HG02870 (cell line): ENCODE data around the gene CBY2.
A peak's percentile ranks its signal among the peaks of the same experiment; 100 is the strongest.
"Not testable (repeated sequence)": the region's sequence is repeated elsewhere in the genome, so short reads cannot be mapped to it uniquely, and the experiment has no call there.

ENCODE experiments used
- ATAC-seq: cut with Tn5 transposase; IDR thresholded peaks from one replicate; pipeline ENCODE4 v1.9.1; 2021; ENCODE audit warnings: mild to moderate bottlenecking, moderate library complexity; ENCODE audit not compliant: unreplicated experiment

Gene CBY2, protein sequence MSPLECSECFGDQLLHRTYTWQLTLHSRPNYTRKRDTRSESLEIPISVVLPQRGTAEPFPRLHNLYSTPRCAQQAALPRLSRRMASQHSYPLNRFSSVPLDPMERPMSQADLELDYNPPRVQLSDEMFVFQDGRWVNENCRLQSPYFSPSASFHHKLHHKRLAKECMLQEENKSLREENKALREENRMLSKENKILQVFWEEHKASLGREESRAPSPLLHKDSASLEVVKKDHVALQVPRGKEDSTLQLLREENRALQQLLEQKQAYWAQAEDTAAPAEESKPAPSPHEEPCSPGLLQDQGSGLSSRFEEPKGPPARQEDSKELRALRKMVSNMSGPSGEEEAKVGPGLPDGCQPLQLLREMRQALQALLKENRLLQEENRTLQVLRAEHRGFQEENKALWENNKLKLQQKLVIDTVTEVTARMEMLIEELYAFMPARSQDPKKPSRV

DNA sequence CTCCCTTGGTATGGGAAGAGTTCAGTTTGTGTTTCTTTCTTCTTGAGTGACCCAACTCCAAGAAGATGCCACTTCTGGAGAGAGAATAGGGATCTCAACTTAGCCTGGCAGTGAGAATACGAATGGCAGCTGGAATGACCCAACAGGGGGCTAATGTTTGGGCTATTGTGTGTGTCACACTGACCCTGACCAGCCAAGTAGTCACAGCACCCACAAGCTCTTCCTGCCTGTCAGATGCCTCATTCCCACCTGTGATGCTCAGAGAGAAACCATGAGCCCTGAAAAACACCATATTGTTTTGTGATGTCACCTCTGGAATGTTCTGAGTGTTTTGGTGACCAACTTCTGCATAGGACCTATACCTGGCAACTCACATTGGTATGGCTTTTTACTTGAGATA, at the start of gene CBY2:
Gene CBY2 (plus strand): TSS at position 233 of the 400 bp plus-strand sequence. CDS start 71 bp downstream, at position 304.
- ATAC-seq = no peak

DNA sequence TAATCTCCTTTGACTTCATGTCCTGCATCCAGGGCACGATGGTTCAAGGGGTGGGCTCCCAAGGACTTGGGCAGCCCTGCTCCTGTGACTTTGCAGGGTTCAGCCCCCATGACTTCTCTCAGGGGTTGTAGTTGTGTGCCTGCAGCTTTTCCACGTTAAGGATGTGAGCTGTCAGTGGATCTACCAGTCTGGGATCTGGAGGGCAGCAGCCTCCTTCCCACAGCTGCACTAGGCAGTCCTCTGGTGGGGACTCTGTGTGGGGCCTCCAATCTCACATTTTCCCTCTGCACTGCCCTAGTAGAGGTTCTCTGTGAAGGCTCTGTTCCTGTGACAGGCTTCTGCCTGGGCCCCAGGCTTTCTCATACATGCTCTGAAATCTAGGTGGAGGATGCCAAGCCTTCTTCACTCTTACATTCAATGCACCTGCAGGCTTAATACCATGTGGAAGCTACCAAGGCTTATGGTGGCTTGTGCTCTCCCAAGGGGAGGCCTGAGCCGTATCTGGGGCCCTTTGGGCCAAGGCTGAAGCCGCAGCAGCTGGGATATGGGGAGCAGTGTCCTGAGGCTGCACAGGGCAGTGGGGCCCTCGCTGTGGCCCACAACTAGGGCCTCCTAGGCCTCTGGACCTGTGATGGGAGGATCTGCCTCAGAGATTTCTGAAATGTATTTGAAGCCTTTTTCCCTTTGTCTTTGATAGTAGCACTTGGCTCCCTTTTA, 47.3 kb upstream of the CBY2 start:
- no peak for ATAC-seq

DNA sequence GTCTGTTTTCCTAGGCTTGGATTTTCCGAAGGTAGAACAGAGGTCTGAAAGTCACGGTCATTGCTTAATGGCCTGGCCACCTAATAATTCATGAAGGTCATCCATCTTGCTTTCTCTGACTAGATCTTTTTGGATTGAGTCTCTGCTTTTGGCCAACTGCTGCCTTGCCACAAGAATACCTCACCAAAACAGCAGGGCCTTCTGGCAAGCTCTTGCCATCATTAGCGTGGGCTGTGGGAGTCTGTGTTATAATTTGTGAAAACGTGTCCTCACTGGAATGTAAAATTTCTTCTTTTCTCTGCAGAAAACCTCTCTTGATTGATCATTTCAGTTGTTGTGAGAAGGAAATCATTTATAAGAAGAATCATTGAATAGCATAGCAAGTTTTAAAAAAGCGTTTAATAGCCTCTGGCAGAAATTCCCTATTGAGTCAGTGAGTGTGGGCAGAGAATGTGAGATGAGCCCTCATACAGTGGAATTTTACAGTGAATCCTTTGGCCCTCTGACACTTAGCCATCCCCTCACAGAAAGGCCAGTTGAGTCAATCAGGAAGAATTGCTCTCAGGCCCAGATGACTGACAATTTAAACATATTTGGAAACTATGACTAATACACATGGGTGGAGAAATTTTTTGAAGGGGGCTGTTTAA, 43.4 kb upstream of the CBY2 start:
- no peak for ATAC-seq

DNA sequence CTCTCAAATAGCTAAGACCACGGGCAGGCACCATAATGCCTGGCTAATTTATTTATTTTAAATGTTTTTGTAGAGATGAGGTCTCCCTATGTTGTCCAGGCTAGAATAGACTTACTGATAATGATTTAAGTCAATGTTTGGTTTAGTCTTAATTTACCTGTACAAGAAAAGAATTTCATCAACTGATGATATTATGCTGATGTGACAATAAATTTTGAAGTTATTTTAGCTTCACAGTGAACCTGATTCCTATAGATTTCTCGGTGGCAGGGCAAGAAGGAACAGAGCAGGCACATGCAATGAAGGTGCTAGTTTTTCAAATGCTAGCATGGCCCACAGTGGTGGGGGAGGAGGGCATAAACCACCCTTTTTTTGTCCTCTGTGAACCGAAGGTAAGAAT, 42.6 kb upstream of the CBY2 start:
- no peak for ATAC-seq

DNA sequence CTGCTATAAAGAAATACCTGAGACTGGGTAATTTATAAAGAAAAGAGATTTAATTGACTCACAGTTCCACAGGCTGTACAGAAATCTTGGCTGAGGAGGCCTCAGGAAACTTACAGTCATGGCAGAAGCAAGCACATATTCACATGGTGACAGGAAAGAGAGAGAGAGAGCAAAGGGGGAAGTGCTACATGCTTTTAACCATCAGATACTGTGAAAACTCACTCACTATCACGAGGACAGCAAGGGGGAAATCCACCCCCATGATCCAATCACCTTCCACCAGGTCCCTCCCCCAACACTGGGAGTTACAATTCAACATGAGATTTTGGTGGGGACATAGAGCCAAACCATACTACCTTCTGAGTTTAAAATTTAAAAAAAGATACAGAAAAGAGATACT, 41.7 kb upstream of the CBY2 start:
- ATAC-seq = not testable (repeated sequence)

DNA sequence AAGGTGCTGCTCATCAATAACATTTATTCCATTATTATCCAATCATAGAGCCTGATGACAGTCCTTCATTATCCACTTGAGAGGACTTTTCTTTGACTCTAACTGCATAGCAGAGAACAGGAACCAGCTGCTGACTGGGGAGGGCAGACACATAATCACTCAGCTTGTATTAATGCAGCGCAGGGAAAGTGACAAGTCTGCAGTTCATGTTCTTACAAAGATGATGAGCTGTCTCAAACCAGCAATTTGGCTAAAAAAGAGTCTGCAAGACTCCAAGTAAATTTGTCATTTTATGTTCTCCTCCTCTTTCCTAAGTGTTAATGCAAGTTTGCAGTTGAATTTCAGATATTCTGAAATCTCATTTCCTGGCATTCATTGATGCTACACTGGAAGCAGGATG, 40.0 kb upstream of the CBY2 start:
- no peak for ATAC-seq

DNA sequence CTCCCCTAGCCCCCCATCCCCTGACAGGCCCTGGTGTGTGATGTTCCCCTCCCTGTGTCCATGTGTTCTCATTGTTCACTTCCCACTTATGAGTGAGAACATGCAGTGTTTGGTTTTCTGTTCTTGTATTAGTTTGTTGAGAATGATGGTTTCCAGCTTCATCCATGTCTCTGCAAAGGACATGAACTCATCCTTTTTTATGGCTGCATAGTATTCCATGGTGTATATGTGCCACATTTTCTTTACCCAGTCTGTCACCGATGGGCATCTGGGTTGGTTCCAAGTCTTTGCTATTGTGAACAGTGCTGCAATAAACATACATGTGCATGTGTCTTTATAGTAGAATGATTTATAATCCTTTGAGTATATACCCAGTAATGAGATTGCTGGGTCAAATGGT, 39.2 kb upstream of the CBY2 start:
- ATAC-seq = not testable (repeated sequence)

DNA sequence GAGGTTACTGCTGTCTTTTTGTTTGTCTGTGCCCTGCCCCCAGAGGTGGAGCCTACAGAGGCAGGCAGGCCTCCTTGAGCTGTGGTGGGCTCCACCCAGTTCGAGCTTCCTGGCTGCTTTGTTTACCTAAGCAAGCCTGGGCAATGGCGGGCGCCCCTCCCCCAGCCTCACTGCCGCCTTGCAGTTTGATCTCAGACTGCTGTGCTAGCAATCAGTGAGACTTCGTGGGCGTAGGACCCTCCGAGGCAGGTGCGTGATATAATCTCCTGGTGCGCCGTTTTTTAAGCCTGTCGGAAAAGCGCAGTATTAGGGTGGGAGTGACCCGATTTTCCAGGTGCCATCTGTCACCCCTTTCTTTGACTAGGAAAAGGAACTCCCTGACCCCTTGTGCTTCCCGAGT, 32.5 kb upstream of the CBY2 start:
- not testable (repeated sequence) for ATAC-seq

DNA sequence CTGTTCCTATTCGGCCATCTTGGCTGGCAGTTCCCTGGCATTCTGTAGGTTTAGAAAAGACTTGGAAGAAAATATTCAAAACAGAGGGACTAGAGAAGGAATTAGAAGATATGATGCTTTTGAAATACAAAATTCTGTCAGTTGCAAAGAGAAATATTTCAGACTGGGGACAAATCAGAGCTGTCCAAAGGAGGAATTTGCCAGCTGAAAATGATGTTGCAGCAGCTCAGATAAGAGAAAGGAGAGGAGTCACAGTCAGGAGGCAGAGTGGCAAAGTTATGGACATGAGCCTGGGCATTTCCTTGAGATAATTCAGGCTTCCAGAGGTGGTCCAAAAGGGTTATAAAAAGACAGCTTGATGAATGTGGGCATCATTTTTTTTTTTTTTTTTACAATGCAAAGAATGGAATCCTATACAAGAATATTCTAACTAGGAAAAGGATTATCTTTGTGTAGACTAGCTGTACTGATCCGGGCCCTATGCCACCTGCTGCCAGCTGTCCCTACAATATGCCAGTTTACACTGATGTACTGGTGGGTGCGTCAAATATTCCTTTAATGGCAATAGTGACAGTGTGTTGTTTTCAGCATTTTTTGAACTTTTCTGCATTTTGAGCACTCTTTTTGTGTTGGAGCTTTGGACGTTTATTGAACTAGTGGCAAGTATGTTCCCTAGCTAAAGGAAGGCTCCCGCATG, 31.8 kb upstream of the CBY2 start:
- ATAC-seq = no peak

DNA sequence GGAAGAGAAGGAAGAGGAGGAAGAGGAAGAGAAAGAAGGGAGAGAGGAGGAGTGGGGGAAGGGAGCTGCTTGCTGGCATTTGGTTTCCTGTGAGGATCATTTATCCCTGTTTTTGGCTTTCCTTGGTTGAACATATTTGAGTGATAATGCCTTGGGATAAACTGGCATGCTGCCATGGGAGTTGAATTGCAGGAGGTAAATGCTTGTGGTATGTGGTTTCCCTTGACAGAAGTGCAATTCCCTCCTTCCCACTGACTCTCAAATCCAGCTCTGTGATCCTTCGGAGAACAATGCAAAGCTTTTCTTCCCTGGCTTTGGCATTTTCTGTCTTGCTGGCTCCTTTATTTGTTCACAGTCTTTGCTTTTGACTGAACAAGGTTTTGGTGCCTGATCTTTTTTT, 27.2 kb upstream of the CBY2 start:
- ATAC-seq = no peak

DNA sequence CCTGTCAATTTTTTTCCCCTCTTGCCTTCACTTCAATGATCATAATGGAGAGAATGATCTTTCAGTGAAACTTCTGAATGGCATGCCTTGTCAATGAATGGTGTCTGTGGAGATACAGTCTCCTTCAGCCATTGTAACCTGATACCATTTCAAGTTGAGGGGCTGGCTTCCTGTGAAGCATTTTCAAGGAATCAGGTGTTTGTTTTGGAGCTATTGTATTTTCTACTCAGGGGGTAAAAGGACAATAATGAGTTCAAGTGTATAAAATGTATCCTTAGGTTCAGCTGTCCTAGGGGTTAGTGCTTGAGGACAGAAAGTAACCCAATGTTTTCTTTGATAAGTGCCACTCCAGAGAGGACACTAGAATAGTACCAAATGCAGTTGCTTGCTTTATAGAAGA, 23.8 kb upstream of the CBY2 start:
- ATAC-seq = no peak

DNA sequence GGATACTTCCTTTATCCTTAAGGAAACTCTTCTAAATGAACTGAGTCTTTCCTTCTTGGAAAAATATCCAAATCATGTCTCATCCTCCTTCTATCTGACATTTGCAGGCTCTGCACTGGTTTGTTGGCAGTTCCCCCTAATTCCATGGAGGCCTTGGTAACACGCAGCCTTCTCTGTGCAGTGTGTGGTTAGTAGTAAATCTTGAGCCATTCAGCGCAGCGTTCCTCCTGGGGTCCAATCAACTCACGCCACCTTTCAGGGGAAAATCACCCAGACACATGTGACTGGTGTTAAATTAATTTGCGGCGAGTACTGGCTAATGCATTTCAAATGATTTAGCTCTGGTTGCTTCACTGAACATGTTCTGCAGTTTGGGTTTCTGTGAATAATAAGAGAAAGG, 21.0 kb upstream of the CBY2 start:
- no peak for ATAC-seq

DNA sequence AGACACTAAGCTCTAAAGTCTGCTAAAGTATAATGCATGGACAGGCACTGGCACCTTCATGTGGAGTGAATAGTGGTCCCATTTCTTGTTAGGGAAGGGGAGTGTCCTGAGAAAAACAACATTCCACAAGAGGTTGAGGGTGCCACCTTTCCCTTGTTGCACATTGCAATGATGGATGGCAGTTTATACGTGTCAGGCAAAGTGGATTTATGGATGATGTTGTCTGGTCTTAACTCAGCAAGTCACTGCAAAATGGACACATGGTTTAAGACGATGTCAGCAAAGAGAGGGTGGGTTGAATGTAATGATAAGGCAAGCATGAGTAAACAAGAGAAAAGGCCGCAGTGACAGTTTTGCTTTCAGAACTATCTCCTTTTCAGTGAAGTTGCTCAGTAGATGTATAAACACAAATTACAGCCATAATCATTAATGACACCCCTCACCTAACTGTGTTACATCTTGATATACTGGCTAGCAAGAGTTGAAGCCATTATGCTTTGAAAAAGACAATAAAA, 19.6 kb upstream of the CBY2 start:
- ATAC-seq = no peak

DNA sequence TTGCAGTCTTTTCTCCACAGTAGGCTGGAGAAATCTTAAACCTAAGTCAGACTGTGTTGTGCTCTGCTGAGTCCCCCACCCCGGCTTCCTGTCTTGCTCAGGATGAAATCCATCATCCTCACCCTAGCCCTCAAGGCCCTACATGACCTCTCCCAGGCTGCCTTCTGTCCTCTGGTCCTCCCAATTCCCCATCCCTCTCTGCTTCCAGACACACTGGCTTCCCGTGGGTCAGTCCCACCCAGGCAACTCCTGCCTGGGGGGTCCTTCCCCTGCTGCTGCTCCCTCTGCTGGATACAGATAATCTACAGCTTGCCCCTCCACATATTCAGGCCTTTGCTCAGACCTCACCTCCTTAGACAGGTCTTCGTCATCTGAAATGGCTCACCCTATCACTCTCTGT, 18.4 kb upstream of the CBY2 start:
- no peak for ATAC-seq

DNA sequence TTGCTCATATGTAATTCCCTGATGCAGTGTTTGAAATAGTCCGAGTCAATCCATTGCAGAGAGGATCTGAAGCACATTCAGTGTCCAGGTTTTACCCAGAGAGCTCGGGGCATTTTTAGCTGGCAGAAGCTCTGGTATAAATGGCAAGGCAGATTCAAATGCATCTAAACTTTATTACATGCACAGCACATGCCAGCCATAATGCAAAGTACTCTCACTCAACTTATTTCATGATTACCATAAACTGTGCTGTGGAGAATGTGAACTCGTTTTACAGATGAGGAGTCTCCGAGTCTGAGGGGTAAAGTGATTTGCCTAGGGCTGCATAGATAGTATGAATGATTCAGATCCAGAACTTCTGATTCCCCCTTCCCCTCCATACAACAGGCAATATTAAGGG, 13.5 kb upstream of the CBY2 start:
- ATAC-seq = no peak

DNA sequence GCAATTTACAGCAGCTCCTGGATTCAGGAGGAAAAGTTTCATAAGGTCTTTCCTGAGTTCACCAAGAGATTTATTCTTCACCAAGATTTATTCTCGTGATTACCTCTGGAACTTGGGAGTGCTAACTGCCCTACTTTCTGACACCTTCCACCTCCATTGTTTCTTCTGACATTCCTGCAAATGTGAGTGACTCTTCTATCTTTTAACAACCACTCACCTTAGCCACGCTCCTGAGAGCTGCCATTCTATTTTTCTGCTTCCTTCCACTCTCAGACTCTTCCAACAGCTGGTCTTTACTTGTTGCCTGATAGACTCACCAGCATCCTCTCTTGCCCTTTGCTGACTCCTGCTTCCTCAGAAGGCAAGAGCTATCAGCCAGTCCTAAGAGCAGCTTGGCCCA, 11.5 kb upstream of the CBY2 start:
- no peak for ATAC-seq

DNA sequence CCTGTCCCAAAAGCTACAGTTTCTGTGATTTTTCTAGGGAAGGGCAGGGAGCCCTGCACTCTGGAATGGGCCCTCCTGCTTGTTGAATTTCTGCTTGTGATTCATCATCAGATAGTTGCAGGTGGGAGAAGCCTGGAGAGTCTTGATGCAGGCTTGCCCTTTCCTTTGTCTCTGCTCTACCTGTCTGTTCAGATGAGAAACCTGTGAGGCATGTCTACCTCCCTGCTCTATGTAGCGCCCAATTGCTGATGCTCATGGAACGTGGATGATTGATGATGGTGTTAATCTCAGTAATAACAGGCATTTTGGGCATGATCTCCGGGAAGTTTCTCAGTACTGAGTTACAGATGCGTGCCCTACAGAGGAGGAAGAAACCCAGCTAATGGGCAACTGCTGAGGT, 10.9 kb upstream of the CBY2 start:
- ATAC-seq = no peak

DNA sequence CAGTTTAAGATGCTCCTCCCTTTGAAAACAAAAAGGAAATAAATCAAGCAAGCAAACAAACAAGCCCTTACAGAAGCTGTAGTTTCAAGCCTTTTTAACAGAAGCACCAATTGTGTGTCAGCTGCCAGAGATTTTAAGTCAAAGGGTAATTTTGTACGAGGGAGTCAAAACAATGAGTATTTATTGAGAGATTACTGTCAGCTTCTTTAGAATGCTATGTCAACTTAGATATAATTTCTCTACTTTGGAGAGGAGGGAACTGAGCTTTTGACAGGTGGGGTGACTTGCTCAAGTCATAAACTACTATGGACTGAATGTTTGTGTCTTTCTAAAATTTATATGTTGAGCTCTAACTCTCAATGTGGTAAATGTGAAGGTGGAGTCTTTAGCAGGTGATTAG, 10.5 kb upstream of the CBY2 start:
- ATAC-seq = no peak

DNA sequence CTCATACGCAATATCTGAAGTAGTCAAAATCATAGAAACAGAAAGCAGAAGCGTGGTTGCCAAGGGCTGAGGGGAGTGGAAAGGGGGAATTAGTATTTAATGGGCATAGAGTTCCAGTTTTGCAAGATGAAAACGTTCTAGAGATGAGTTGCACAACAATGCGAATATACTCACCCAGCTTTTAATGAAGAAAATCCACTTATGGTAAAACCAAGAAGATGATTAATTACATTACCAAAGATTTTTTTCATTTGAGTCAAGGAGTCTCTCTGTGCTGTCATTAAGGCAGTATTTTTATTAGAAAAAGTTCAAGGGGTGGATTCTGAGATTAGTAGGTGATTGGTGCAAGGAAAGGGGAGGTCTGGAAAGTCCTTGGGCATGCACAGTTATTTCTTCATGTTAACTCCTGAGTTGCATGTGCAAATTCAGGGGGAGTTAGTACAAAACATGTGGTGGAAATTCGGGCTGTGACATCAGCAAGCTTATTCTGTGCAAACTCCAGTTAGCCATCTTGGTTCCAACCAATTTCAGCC, 6.9 kb upstream of the CBY2 start:
- ATAC-seq = peak; percentile 63

DNA sequence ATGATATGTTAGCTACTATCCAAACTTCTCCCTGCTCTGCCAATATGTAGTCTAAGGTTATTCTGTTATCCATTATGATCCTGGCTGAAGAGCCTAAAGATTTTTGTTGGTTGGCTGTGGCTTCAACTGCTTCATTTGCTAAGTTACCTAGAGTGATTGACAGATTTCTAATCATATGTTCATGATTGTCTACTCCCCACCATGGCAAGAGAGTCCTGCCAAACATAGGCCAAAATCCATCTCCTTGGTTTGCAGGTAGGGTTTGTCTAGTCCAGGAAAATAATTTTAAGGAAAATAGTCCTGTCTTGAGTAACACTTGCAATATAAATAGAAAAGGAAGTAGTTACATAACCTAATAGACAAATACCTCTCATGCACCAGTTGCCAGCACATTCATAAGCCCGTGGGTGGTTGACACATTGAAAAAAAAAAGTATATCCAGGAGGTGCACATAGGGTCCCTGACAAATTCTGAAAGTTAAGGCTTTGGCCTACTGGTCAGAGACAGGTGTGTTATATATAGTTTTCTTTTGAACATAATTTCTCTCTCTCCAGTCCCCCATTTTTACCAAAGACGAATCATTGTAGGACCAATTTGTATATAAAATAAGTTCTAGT, 5.4 kb upstream of the CBY2 start:
- peak; percentile 44 for ATAC-seq
